Measurements from ENCODE around the gene SHMT2. TPM values are rescaled to one million over a fixed set of nuclear protein-coding genes. Genes with fewer than 3 reads are reported as not detected.

Gene SHMT2
- total and polyA plus RNA-seq, 2 of the 13 experiments (the other 11 are each of a cell fraction or from before 2014, with no cell fraction given): 181 to 393 TPM

DNA sequence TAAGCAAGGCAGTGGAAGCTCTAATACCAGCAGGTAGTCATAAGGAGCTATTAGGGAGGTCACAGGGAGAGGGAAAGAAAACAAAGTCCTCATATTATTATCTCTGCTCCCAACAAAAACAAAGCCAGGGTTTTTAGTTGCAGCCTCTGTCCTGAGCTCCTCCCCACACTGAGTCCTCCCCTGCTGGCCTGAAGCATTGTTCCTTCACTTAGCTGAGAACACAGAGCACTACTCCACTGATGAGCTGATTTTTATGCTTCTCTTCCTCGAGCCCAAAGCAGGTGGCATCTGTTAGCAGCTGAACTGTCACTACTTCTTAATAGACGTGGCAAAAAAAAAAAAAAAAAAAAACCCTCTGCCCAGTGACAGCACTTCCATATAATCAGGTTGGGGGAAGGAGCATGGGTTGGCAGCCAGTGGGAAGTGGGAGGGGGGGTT, 31.9 kb downstream of the SHMT2 start (continued):
- TF ChIP-seq, protein P1, sequence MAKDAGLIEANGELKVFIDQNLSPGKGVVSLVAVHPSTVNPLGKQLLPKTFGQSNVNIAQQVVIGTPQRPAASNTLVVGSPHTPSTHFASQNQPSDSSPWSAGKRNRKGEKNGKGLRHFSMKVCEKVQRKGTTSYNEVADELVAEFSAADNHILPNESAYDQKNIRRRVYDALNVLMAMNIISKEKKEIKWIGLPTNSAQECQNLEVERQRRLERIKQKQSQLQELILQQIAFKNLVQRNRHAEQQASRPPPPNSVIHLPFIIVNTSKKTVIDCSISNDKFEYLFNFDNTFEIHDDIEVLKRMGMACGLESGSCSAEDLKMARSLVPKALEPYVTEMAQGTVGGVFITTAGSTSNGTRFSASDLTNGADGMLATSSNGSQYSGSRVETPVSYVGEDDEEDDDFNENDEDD (CRISPR knock-in tag; IDR thresholded peaks at IDR 0.05; ENCODE audit: borderline replicate concordance): no peak
- TF ChIP-seq ATF7 (IDR thresholded peaks at IDR 0.05): no peak
- no peak for TF ChIP-seq ATF7 (CRISPR knock-in tag; IDR thresholded peaks at IDR 0.05)
- TF ChIP-seq, protein P2, sequence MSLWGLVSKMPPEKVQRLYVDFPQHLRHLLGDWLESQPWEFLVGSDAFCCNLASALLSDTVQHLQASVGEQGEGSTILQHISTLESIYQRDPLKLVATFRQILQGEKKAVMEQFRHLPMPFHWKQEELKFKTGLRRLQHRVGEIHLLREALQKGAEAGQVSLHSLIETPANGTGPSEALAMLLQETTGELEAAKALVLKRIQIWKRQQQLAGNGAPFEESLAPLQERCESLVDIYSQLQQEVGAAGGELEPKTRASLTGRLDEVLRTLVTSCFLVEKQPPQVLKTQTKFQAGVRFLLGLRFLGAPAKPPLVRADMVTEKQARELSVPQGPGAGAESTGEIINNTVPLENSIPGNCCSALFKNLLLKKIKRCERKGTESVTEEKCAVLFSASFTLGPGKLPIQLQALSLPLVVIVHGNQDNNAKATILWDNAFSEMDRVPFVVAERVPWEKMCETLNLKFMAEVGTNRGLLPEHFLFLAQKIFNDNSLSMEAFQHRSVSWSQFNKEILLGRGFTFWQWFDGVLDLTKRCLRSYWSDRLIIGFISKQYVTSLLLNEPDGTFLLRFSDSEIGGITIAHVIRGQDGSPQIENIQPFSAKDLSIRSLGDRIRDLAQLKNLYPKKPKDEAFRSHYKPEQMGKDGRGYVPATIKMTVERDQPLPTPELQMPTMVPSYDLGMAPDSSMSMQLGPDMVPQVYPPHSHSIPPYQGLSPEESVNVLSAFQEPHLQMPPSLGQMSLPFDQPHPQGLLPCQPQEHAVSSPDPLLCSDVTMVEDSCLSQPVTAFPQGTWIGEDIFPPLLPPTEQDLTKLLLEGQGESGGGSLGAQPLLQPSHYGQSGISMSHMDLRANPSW (CRISPR knock-in tag; IDR thresholded peaks at IDR 0.05; ENCODE audit: borderline replicate concordance): no peak

DNA sequence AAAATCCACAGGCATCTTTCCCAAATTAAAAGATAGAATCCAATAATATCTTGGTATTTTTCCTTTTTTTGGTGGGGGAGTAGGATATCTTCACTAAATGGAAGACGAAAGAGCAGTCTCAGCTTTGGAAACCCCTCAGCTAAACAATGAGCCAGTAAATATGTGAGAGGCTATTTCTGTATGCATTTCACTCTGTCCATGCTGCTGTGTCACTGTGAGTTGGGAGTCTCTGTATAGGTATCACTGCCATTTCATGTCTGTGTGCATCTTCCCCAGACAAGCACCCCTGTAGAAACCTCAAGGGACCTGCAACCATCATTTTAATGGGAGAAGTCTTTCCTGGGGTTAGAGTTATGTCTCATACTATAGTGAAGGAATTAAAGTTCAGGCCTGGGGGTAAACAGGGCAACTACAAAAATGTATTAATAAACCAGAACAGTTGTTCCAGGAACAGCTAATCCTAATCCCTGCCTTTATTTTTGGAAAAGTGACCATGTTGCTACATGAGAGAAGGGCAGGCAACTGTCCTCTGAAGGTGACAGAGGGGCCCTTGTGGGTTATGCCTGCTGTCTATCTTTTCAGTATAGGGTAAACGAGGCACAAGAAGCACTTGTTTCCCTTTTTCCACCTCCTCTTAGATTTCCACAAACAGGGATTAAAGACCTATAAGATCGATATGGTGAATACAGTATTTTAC, 32.8 kb downstream of the SHMT2 start:
- no peak overlapping the region for H3K9ac ChIP-seq (ENCODE audit: insufficient read depth, low read depth, low read length)
- no peaks in the 10 kb centered on the region for H4K20me1 ChIP-seq (ENCODE audit: insufficient read depth, low read length)
- POLR2A ChIA-PET: no interaction called here
- H2AFZ ChIP-seq (ENCODE audit: low read length): no peak overlapping the region
- DNase-seq (ENCODE audit: low spot score): no peak
- peaks cover 13% of the 10 kb centered on the region for H3K4me1 ChIP-seq (ENCODE audit: insufficient read depth, low read length)
- no peak overlapping the region for H3K4me2 ChIP-seq (ENCODE audit: low read depth, low read length)
- no peak for TF ChIP-seq ZMYM3 (CRISPR knock-in tag; IDR thresholded peaks at IDR 0.05)
- TF ChIP-seq, protein P3, sequence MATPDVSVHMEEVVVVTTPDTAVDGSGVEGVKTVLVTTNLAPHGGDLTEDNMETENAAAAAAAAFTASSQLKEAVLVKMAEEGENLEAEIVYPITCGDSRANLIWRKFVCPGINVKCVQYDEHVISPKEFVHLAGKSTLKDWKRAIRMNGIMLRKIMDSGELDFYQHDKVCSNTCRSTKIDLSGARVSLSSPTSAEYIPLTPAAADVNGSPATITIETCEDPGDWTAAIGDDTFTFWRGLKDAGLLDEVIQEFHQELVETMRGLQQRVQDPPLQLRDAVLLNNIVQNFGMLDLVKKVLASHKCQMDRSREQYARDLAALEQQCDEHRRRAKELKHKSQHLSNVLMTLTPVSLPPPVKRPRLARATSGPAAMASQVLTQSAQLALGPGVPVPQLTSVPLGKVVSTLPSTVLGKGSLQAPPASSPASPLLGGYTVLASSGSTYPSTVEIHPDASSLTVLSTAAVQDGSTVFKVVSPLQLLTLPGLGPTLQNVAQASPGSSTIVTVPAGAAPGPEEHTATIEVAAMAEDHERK (CRISPR knock-in tag; IDR thresholded peaks at IDR 0.05; ENCODE audit: low read depth): no peak
- no peak for TF ChIP-seq ZNF256 (CRISPR knock-in tag; conservative IDR thresholded peaks at IDR 0.05)
- TF ChIP-seq, protein P4, sequence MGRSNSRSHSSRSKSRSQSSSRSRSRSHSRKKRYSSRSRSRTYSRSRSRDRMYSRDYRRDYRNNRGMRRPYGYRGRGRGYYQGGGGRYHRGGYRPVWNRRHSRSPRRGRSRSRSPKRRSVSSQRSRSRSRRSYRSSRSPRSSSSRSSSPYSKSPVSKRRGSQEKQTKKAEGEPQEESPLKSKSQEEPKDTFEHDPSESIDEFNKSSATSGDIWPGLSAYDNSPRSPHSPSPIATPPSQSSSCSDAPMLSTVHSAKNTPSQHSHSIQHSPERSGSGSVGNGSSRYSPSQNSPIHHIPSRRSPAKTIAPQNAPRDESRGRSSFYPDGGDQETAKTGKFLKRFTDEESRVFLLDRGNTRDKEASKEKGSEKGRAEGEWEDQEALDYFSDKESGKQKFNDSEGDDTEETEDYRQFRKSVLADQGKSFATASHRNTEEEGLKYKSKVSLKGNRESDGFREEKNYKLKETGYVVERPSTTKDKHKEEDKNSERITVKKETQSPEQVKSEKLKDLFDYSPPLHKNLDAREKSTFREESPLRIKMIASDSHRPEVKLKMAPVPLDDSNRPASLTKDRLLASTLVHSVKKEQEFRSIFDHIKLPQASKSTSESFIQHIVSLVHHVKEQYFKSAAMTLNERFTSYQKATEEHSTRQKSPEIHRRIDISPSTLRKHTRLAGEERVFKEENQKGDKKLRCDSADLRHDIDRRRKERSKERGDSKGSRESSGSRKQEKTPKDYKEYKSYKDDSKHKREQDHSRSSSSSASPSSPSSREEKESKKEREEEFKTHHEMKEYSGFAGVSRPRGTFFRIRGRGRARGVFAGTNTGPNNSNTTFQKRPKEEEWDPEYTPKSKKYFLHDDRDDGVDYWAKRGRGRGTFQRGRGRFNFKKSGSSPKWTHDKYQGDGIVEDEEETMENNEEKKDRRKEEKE (IDR thresholded peaks at IDR 0.05): no peak
- TF ChIP-seq NR2F6 (IDR thresholded peaks at IDR 0.05): no peak
- no peak for TF ChIP-seq NR2F6 (CRISPR knock-in tag; IDR thresholded peaks at IDR 0.05)
- TF ChIP-seq GABPA (IDR thresholded peaks at IDR 0.05; ENCODE audit: low read depth, low read length): no peak
- TF ChIP-seq GABPA (CRISPR knock-in tag; IDR thresholded peaks at IDR 0.05; ENCODE audit: low read depth): no peak
- TF ChIP-seq, protein P5, sequence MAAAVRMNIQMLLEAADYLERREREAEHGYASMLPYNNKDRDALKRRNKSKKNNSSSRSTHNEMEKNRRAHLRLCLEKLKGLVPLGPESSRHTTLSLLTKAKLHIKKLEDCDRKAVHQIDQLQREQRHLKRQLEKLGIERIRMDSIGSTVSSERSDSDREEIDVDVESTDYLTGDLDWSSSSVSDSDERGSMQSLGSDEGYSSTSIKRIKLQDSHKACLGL (CRISPR knock-in tag; IDR thresholded peaks at IDR 0.05): no peak
- no peak for TF ChIP-seq SOX6 (IDR thresholded peaks at IDR 0.05)
- no peak for TF ChIP-seq SOX6 (CRISPR knock-in tag; IDR thresholded peaks at IDR 0.05)
- FAIRE-seq: no peak
- no TSS peak for BruUV-seq (replicated peaks)
- no peak overlapping the region for H3K4me3 ChIP-seq (replicated peaks in 1 of 3; ENCODE audit: insufficient read depth in 1 of 3, low read depth in 2 of 3, low read length in 3 of 3)
- in situ Hi-C loops (cut with HindIII; ENCODE audit: extremely low pct_ligation_motif_present, low pct_unique_long_range_greater_than_20kb) (loop anchor here (5.0 kb wide), 1 partner anchor 195 kb away; the partner anchor contains the start of genes GLI1 and INHBE), intact Hi-C loops (cut with micrococcal nuclease; ENCODE audit: unreplicated experiment) (loop anchor here (5.0 kb wide), 1 partner anchor 190 kb away; no protein-coding TSS in a partner anchor)
- CTCF ChIA-PET (ENCODE audit: low intra/inter-chr PET ratio, low total read pairs): no interaction called here
- H3K27me3 ChIP-seq (ENCODE audit: control insufficient read depth in 1 of 2, insufficient read depth in 2 of 2, low read length in 2 of 2): no peaks in the 10 kb centered on the region
- WGBS (ENCODE audit: low lambda C conversion rate): 79% methylated on average over 3 of the region's 3 CpGs
- no peaks in the 10 kb centered on the region for H3K9me3 ChIP-seq (ENCODE audit: low read length)
- H3K36me3 ChIP-seq (replicated peaks in 1 of 2; ENCODE audit: control insufficient read depth in 1 of 2, insufficient read depth in 2 of 2, low read length in 2 of 2): peaks cover 12 to 39% of the 10 kb centered on the region in 2 experiments
- no peak for ATAC-seq
- no peak overlapping the region for H3K27ac ChIP-seq (ENCODE audit: extremely low read length, insufficient read depth, low read length)
- H3K79me2 ChIP-seq (ENCODE audit: insufficient read depth, low read length): no peaks in the 10 kb centered on the region

All from HepG2 (cell line).